HG02884 (cell line): Measurements from ENCODE around the gene STYX.
"Not testable (repeated sequence)": the region's sequence is repeated elsewhere in the genome, so short reads cannot be mapped to it uniquely, and the experiment has no call there.

Source experiments
- ATAC-seq: cut with Tn5 transposase; IDR thresholded peaks from one replicate; pipeline ENCODE4 v1.9.1; 2021; ENCODE audit warnings: mild to moderate bottlenecking, moderate library complexity; ENCODE audit not compliant: unreplicated experiment

STYX gene

DNA sequence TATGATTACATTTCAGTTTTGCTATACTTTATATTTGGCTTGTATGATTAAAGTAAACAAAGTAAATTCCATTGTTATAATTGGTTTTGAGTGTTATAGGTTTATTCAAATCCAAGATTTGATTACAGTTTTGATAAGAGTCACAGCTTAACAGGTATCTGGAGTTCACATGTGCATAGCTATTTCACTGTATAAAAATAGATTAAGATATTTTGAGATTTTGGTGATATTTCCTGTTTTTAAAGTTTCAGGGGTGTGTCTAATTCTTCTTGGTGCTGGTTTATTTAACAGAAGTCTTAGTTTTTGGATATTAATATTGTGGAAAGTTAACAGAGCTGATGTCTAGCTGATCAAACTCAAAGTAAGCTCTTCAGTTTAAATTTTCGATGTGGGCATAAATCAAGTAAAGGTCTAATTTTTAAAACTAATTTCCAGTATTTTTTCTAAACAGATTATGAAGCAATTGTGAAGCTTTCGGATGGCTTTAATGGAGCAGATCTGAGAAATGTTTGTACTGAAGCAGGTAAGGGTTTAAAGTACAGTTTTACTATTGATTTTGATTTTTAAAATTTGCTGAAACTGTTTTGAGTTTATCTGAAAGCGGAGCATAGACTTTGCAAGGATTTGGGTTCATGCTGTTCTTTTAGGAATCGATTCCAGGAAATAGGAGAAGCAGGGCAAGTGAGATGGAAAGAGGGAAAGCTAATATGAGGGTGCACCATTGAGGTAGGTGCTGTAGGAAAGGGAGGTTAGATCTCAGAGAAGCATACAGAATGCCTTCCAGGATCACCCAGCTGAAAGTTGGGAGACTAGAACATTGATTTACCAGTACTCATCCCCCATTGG, 6.2 kb upstream of the STYX start:
- ATAC-seq = no peak

DNA sequence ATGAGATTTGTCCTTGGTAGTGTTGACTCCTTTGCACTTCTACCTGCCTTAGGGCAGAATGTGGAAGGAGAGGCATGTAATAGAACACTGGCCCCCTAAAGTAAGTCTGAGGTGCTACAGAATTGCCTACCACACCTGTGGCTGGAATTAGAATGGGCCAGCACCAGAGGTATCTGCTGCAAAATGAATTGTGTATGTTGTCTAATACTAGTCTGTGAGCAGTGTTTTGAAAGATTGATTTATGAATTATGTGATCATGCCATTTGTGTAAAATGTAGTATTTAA, 5.7 kb upstream of the STYX start:
- no peak for ATAC-seq

DNA sequence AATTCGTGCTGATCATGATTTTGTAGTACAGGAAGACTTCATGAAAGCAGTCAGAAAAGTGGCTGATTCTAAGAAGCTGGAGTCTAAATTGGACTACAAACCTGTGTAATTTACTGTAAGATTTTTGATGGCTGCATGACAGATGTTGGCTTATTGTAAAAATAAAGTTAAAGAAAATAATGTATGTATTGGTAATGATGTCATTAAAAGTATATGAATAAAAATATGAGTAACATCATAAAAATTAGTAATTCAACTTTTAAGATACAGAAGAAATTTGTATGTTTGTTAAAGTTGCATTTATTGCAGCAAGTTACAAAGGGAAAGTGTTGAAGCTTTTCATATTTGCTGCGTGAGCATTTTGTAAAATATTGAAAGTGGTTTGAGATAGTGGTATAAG, 2.5 kb upstream of the STYX start:
- not testable (repeated sequence) for ATAC-seq

DNA sequence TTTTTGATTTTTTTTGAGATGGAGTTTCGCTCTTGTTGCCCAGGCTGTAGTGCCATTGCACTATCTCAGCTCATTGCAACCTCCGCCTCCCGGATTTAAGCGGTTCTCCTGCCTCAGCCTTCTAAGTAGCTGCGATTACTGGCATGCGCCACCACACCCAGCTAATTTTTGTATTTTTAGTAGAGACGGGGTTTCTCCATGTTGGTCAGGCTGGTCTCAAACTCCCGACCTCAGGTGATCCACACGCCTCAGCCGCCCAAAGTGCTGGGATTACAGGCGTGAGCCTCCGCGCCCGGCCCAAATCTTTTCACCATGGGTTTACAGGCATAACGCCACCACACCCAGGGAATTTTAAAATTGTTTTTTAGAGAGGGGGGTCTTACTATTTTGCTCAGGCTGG, 931 bp upstream of the STYX start:
- not testable (repeated sequence) for ATAC-seq

DNA sequence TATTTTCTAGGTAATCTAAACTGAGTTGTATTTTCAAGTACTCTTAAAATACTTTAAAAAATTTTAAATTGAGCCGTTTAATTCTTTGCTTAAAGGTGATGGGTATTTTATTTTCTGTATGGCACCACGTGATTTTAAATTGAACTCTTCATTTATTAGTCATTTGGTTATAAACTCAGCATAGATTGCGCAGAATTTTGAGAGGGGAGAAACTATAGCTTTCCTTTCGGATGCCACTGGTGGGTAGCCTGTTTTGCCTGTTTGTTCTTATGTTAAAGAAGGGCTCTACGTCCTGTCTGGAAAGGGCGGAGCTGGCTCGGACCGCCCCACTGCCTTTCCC, 411 bp upstream of the STYX start:
- ATAC-seq = no peak

DNA sequence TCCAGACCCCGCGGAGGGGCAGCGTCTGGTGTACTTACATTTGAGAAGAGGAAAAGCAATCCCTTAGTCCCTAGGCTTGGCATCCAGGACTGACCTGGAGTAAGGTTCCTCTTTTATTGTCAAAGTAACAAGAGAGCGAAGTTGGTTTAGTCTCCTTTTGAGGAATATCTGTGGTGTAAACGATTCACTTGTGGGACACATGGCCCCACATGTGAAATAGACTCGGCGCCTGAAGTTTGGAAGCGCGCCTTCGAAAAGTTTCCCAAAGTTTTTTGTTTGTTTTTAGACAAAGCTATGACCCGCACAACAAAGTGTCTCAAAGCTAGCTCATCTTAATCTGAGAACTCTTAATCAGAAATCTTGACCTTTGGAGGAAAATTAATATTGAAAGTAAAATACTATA, 744 bp downstream of the STYX start:
- no peak for ATAC-seq

DNA sequence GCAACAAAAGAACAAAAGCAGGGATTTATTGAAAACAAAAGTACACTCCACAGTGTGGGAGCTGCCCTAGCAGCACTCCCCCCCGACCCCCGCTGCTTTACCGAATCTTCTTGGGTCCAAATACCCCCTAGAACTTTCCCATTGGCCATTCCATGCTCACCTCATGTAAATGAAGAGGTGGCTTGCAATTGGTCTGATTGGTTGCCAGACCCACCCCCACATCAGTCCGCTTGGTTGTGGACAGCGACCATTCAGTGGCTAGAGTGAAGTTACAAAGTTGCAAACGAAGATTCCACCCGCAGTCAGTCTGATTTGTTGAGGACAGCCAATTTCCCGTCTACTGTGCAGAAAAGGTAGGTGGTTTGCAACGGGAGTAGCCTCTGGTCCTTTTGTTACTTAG, 3.9 kb downstream of the STYX start:
- ATAC-seq = no peak

DNA sequence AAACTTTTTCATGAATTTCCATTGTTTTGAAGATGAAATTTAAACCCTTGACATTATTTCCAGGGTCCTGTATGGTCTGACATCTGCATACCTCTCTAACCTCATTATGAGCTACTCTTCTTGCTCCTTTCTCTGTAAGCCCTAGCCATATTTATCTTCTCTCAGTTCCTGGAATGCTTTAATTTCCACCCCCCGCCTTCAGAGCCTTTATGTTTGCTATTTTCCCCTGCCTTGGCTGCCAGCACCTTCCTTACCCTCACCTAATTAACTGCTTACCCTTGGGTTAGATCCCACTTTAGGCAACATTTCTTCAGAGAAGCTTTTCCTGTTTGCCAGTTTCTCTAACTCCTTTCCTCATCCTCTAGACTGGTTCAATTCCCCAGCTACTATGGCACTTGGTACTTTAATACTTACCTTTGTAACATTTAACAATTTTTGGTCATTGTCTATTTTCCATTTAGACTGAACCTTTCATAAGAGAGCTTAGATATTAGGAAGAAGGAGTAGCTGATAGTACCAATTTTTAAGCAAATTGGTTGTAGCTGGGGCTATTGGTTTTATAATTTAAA, 6.0 kb downstream of the STYX start:
- no peak for ATAC-seq

DNA sequence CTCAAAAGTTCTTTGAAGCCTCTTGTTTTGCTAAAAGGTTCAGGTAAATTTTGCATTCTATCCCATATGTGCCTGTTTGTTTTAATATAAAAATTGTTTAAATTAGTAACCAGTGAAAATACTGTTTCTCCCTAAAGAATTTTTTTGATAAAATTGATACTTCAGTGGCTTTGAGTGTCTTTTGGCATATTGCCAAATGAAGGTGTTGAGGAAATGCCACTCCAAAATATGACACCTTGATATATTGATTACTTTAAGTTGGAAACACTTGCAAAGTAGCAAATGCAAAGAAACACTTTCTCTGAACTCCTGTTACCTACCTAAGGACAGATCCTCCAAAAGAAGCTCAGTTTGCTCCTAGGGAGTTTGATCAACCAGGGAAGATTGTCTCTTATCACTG, 8.4 kb downstream of the STYX start:
- no peak for ATAC-seq

DNA sequence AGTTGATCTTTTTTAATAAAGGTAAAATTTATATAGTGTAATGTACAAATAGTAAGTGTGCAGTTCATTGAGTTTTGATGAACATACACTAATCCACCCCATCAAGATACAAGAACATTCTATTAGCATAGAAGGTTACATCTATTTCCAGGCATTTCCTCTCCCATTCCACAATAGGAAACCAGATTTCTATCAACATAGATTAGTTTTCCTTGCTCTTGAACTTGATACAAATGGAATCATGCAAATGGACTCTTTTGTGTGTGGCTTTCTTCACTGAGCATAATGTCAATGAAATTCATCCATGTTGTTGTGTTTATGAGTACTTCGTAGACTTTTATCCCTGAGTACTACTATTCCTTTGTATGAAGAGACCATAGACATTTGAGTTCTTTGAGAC, 10.8 kb downstream of the STYX start:
- no peak for ATAC-seq

DNA sequence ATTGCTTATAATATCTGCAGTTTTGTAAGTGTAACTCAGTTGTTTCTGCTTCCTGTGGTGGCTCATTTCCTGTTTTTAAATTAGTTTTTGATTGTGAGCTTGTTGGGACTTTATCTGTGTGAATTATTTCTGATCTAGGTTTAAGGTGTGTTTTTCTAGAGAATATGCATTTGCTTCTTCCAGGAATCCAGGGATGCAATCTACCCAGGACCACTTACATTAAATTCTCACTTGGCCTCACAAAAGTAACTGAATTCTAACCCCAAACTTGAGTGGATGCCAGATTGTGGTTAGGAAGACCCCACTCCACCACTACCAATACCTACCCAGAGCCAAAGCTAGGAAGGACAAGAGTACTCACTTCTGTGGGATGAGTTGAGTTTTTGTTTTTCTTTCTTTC, 11.9 kb downstream of the STYX start:
- ATAC-seq = peak; percentile 17

DNA sequence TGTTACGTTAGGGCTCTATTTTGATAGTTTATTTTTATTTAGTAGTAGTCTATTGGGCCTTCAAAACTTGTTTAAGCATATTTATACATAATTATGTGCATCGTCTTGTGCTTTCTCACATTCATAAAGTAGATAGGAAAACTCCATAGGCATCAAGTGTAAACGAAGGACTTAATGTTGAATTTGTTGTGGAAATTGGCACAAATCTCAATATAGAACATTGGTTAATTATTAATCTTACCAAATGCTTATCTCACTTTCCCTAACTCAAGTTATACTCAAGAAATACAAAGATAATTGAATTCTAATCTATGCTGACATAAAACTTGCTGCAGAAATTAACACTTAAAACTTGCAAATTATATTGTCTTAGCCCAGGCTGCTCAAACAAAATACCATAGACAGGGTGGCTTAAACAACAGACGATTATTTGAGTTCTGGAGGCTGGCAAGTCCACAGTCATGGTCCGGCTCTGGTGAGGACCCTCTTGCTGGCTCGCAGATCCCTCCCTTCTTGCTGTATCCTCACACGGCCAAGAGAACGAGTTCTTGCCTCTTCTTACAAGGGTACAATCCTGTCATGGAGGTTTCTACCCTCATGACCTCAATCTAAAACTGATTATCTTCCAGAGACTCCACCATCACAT, 18.8 kb downstream of the STYX start:
- no peak for ATAC-seq

DNA sequence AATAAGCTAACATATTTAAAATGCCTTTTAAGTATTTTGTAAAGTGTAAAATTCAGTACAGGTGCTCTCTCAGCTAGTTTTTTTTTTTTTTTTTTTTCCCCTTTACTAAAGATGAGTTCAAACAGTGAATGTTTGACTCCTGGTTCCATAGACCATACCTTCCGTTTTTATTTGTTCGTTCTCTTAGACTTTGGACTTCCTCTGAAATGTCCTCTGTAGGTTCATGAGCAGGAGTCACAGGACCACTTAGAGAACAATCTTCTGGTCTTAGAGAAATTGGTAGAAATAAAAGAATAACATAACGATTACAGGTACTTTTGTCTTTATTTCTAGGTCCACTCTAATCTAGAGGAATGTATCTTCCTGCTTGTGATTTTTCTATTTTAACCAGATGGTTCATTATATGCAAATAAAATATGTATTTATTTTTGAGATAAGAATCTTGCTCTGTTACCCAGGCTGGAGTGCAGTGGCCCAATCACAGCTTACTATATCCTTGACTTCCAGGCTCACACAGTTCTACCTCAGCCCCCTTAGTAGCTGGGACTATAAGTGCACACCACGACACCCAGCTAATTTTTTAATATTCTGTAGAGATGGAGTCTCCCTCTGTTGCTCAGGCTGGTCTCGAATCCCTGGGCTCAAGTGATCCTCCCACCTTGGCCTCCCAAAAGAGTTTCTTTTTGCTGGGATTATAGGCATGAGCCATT, 25.8 kb downstream of the STYX start:
- ATAC-seq = no peak

DNA sequence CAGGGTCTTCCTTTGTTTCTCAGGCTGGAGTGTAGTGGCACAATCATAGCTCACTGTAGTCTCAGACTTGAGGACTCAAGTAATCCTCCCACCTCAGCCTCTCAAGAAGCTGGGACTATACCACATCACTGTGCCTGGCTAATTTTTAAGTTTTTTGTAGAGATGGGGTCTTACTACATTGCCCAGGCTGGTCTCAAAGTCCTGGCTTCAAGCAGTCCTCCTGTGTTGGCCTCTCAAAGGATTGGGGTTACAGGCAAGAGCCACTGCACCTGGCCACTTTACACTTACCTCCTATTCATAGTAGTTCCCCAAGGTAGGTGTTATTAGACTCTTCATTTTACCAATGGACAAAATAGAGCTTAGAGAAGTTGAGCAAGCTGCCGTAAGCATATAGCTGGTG, 29.2 kb downstream of the STYX start:
- ATAC-seq = no peak

DNA sequence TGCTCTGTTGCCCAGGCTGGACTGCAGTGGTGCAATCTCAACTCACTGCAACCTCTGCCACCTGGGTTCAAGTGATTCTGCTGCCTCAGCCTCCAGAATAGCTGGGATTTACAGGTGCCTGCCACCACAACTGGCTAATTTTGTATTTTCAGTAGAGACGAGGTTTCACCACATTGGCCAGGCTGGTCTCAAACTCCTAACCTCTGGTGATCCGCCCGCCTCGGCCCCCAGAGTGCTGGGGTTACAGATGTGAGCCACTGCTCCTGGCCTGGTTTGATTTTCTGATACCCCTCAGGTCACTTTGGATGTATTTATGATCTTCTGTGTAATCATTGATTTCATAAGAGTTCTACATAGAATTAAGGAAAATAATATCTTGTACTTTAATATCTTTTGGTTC, 33.0 kb downstream of the STYX start:
- not testable (repeated sequence) for ATAC-seq

DNA sequence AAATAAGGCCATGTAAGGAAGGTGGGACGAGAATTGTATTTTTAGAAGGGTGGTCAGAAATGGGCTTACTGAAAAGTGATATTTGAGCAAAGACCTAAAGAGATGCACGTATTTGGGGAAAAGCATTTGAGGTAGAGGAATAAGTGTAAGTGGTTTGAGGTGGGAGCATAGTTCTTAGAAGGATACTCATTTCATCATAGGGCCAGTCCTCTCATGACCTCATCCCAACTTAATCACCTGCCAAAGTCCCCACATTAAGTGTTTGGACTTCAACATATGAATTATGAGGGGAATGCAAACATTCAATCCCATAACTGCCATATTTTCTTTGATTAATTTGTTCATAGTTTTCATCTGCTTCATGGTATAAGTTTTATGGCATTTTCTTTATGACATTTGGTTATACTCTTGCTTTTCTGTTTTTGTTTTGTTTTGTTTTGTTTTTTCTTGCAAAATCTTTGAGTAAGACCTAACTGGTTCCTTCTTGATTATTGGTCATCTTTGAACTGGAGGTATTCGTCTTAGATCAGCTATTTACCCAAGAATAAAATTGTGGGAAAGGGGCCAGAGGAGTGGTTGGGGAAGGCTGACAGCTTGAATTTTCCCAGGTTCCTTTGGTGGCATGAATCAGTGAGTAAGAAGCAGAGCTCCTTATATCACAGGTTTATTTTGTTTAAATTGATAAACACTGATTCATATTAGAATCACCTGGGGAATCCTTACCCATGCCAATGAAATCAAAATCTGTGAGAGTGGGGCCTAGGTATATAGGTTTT, 37.3 kb downstream of the STYX start:
- no peak for ATAC-seq

DNA sequence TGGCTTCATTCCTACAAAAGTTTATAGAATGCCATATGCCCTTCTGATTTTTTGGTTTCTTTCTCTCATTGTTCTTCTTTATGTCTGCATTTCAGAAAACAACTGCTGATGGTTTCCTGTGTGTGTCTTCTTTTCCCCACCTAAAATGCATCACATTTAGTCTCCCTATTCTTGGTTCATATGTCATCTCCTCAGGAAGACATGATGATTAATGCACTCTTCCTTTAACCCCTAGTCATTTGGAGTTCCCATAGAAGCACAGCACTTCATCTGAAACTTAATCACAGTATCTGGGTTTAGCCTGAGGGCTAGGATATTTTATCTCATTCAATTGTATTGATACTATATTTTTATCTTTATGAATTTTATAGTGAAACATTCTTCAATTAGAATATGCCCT, 39.9 kb downstream of the STYX start:
- no peak for ATAC-seq

DNA sequence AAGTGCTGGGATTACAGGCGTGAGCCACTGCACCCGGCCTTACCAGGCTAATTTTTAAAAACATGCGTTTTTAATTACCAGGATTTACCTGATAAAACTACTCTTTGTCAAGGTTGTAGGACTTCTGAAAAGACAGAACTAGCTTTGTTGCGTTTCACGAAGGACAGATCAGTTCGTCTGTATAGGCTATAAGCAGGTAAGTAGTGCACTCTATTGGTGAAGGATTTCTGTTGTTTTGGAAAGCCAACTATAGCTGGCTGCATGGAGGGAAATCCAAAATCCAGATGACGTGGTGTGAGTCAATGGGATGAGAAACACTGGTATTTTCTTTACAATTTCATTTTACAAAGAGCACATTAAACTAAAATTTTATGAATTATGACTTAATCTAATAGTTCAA, 46.9 kb downstream of the STYX start:
- ATAC-seq = no peak

DNA sequence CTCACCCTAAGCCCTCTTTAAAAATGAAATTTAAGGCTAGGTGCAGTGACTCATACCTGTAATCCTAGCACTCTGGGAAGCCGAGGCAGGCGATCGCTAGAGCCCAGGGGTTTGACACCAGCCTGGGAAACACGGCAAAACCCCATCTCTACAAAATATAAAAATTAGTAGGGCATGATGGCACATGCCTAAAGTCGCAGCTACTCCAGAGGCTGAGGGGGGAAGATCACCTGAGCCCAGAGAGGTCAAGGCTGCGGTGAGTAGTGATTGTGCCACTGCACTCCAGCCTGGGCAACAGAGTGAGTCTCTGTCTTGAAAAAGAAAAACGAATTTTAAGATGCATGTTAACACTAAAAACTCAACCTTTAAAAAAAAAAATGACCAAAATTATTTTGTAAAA, 48.7 kb downstream of the STYX start:
- no peak for ATAC-seq

DNA sequence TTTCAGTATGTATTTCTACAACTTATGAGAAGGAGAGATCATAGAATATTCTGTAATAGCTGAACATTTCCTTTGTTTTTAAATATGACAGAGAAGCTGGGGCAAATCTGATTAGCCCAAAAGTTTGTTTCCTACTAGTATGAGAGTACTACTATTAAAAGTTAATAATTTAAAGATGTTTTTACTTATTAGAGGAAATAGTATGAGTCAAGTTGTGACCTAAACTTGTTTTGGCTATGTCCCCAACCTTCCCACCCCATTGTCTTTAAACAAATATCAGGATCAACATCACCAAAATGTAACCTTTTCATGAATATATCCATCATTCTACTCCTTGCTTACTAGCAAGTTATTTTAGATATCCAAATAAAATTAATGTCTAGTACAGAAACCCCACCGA, 50.9 kb downstream of the STYX start:
- ATAC-seq = no peak

DNA sequence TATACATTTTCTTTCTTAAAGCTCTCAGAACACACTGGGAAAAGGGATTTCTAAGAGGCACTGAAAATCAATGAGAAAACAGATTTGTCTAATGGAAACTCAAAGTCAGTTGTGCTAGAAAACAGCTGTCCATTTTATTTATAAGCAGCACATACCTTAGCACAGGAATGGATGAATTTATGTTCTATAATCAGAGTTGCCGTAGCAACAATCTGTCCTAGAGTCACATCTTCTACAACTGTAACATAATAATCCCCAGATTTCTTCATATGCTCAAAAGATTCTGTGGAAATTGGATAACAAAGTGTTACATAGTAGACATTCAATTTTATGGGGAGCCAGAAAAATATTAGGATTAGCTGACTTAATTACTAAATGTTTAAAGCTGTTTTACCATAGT, 51.7 kb downstream of the STYX start:
- no peak for ATAC-seq
